ENCODE measurements around the gene FAM117A.

DNA sequence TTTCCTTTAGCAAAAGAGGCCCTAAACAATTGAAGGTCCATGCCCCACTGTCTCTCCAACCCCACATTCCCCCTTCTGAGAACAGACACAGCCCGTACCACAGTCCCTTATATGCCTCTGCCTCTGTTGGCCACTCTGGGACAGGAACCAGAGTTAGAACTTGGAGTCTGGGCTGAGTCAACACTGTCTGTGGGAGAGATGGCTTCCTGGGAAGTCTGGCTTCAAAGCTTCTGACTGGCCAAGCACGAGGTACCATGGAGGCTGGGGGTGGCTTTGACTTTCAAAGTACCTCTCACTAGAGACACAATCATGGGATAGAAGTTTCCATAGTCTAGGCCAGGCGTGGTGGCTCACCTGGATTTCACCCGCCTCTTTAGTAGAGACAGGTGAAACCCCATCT, 71.2 kb downstream of the FAM117A start:
- TF ChIP-seq, protein P1, sequence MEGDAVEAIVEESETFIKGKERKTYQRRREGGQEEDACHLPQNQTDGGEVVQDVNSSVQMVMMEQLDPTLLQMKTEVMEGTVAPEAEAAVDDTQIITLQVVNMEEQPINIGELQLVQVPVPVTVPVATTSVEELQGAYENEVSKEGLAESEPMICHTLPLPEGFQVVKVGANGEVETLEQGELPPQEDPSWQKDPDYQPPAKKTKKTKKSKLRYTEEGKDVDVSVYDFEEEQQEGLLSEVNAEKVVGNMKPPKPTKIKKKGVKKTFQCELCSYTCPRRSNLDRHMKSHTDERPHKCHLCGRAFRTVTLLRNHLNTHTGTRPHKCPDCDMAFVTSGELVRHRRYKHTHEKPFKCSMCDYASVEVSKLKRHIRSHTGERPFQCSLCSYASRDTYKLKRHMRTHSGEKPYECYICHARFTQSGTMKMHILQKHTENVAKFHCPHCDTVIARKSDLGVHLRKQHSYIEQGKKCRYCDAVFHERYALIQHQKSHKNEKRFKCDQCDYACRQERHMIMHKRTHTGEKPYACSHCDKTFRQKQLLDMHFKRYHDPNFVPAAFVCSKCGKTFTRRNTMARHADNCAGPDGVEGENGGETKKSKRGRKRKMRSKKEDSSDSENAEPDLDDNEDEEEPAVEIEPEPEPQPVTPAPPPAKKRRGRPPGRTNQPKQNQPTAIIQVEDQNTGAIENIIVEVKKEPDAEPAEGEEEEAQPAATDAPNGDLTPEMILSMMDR (IDR thresholded peaks at IDR 0.05): no peak
- TF ChIP-seq EZH2phosphoT487 (IDR thresholded peaks at IDR 0.05): no peak
- TF ChIP-seq EZH2 (IDR thresholded peaks at IDR 0.05): no peak
